Endothelial cell of umbilical vein (primary cell): ENCODE measurements around the gene UCN3. TPM values are rescaled to one million over a fixed set of nuclear protein-coding genes. Genes with fewer than 3 reads are reported as not detected.

ENCODE experiments used
- BruUV-seq: library from RNA; stranded (reverse); fragments of 400-500 nt; replicated peaks from 2 replicates; lab custom pipeline; 2021; lab: Mats Ljungman, UMichigan
- CTCF ChIA-PET: fragments of 300-600, 350-600 bp; sonication (Branson Sonifier 250); formaldehyde crosslinking; loops from one replicate; lab custom pipeline; 2021; ENCODE audit warnings: antibody characterized with exemption, inconsistent platforms; lab: Charles Lee
- POLR2A ChIA-PET: fragments of 300-600, 350-600 bp; sonication (Branson Sonifier 250); formaldehyde crosslinking; loops from one replicate; lab custom pipeline; 2021; ENCODE audit warnings: antibody characterized with exemption, inconsistent platforms; lab: Charles Lee
- DNase-seq: peaks from one replicate; pipeline ENCODE4 v3.0.0-alpha.2; 2011; ENCODE audit warnings: low read depth, low spot score
- FAIRE-seq: peaks from 2 replicates; lab custom pipeline; 2011; peaks lifted over from hg19 to GRCh38; lab: Jason Lieb, UNC
- H2AFZ ChIP-seq: 2 replicates; pipeline ENCODE4 v1.6.0; 2012; ENCODE audit warnings: low read depth, low read length, control low read depth, inconsistent platforms
- H3K27ac ChIP-seq: 2 replicates; pipeline ENCODE4 v1.5.1; 2011; ENCODE audit warnings: low read depth, mild to moderate bottlenecking, control low read depth, low read length, moderate library complexity; ENCODE audit not compliant: insufficient read depth
- H3K27me3 ChIP-seq, 2 experiments: 2 replicates each; pipeline versions ENCODE4 v1.6.0 to v1.6.1; 2011; ENCODE audit warnings: low read length in 2 of 2, mixed read lengths in 1 of 2; ENCODE audit not compliant: control insufficient read depth in 2 of 2, insufficient read depth in 2 of 2
- H3K36me3 ChIP-seq, 2 experiments: 2 replicates in 1 of 2; 3 replicates in 1 of 2; pipeline ENCODE4 v1.5.1; 2011; ENCODE audit warnings: low read length in 2 of 2, mild to moderate bottlenecking in 1 of 2, moderate library complexity in 1 of 2; ENCODE audit not compliant: control insufficient read depth in 2 of 2, insufficient read depth in 2 of 2; ENCODE audit errors: extremely low read depth in 1 of 2
- H3K4me1 ChIP-seq: 3 replicates; pipeline ENCODE4 v1.5.1; 2011; ENCODE audit warnings: mild to moderate bottlenecking, low read length; ENCODE audit not compliant: control insufficient read depth, insufficient read depth; ENCODE audit errors: extremely low read depth
- H3K4me2 ChIP-seq: 2 replicates; pipeline ENCODE4 v1.6.1; 2011; ENCODE audit warnings: low read length, control low read depth, mixed read lengths; ENCODE audit not compliant: insufficient read depth
- H3K4me3 ChIP-seq, 3 experiments: fragments of 200-600 bp in 1 of 3; sonication (generic), shearing (Covaris generic) in 1 of 3; replicated peaks in 1 of 3; 2 replicates each; pipeline ENCODE4 v1.5.1; 2011 to 2016; ENCODE audit warnings: control low read depth in 3 of 3, low read length in 3 of 3, mild to moderate bottlenecking in 2 of 3, inconsistent platforms in 1 of 3, low read depth in 1 of 3, moderate library complexity in 1 of 3; ENCODE audit not compliant: insufficient read depth in 1 of 3
- H3K79me2 ChIP-seq: 2 replicates; pipeline ENCODE4 v1.6.0; 2012; ENCODE audit warnings: low read length, inconsistent platforms; ENCODE audit not compliant: control insufficient read depth, insufficient read depth
- H3K9ac ChIP-seq: replicated peaks from 2 replicates; pipeline ENCODE3; 2011; ENCODE audit warnings: low read length, control low read depth; ENCODE audit not compliant: insufficient read depth; ENCODE audit errors: extremely low read depth
- H3K9me1 ChIP-seq: replicated peaks from 3 replicates; pipeline ENCODE4 v1.6.0; 2011; ENCODE audit warnings: mild to moderate bottlenecking, low read length; ENCODE audit not compliant: control insufficient read depth, insufficient read depth; ENCODE audit errors: extremely low read depth
- H3K9me3 ChIP-seq: replicated peaks from 2 replicates; pipeline ENCODE4 v1.5.1; 2012; ENCODE audit warnings: low read length, inconsistent platforms; ENCODE audit not compliant: control insufficient read depth, insufficient read depth
- H4K20me1 ChIP-seq: replicated peaks from 2 replicates; pipeline ENCODE3; 2011; ENCODE audit warnings: mild to moderate bottlenecking, low read length; ENCODE audit not compliant: control insufficient read depth, insufficient read depth; ENCODE audit errors: extremely low read depth
- EZH2 ChIP-seq: IDR thresholded peaks from 2 replicates; pipeline ENCODE4 v1.6.1; 2012; ENCODE audit warnings: borderline replicate concordance, low read depth, mild to moderate bottlenecking, moderate library complexity, low read length, inconsistent platforms; ENCODE audit not compliant: severe bottlenecking
- FOS ChIP-seq: IDR thresholded peaks from 2 replicates; pipeline ENCODE4 v1.6.1; 2011; ENCODE audit warnings: mild to moderate bottlenecking, low read length, moderate library complexity, borderline replicate concordance; ENCODE audit not compliant: insufficient read depth
- GATA2 ChIP-seq: IDR thresholded peaks from 2 replicates; pipeline ENCODE4 v1.7.0; 2011; ENCODE audit warnings: low read depth, mild to moderate bottlenecking, moderate library complexity, mixed read lengths, low read length; ENCODE audit not compliant: insufficient read length, insufficient read depth
- JUN ChIP-seq: IDR thresholded peaks from 2 replicates; pipeline ENCODE4 v1.6.1; 2011; ENCODE audit warnings: borderline replicate concordance, low read depth; ENCODE audit not compliant: insufficient read length, insufficient read depth
- MAX ChIP-seq: IDR thresholded peaks from 2 replicates; pipeline ENCODE4 v1.6.1; 2011; ENCODE audit not compliant: insufficient read depth, insufficient read length
- MYC ChIP-seq: IDR thresholded peaks from one replicate; pipeline ENCODE4 v1.6.1; 2011; ENCODE audit warnings: mild to moderate bottlenecking, low read depth, low read length
- POLR2A ChIP-seq: IDR thresholded peaks from 2 replicates; pipeline ENCODE4 v1.6.1; 2012; ENCODE audit warnings: low read depth, mild to moderate bottlenecking, control low read depth, low read length
- POLR2AphosphoS5 ChIP-seq: IDR thresholded peaks from 2 replicates; pipeline ENCODE4 v1.6.1; 2012; ENCODE audit warnings: low read depth, mild to moderate bottlenecking, control low read depth, low read length, moderate library complexity; ENCODE audit not compliant: insufficient read depth
- dilution Hi-C: fragments of 300-500 bp; cut with MboI; formaldehyde crosslinking; loops from one replicate; pipeline ENCODE4 v1.15.0; 2019; ENCODE audit warnings: low sequenced_read_pairs; ENCODE audit not compliant: extremely low pct_ligation_motif_present
- intact Hi-C: fragments of 100-400 bp; cut with micrococcal nuclease; formaldehyde crosslinking; loops from one replicate; pipeline ENCODE4 v1.10.0; 2022
- polyA plus RNA-seq, 4 experiments: library from polyadenylated mRNA; depleted of rRNA in 3 of 4; stranded (reverse) in 3 of 4; unstranded in 1 of 4; fragments of >200 nt; gene quantifications; 2 replicates each; pipeline versions ENCODE4 v1.2.1 to v1.2.3, GENCODE V29; 2011 to 2012; ENCODE audit warnings: missing spikeins in 1 of 4
- total RNA-seq: library from RNA; stranded (reverse); gene quantifications from 2 replicates; pipeline ENCODE4 v1.2.3, GENCODE V29; 2021
- TF ChIP-seq, protein P1 (sequence below), 2 donors: IDR thresholded peaks; 1 replicate in 1 of 2; 2 replicates in 1 of 2; pipeline ENCODE4 v1.5.1; 2011; ENCODE audit warnings: low read length in 2 of 2, mild to moderate bottlenecking in 2 of 2, moderate library complexity in 2 of 2, control low read depth in 1 of 2, inconsistent platforms in 1 of 2, low read depth in 1 of 2; ENCODE audit not compliant: insufficient read depth in 1 of 2; ENCODE audit errors: extremely low read depth in 1 of 2

The UCN3 gene
- total and polyA plus RNA-seq, 2 donors (not counting 3 experiments of a cell fraction or from before 2014, with no cell fraction given): not detected

DNA sequence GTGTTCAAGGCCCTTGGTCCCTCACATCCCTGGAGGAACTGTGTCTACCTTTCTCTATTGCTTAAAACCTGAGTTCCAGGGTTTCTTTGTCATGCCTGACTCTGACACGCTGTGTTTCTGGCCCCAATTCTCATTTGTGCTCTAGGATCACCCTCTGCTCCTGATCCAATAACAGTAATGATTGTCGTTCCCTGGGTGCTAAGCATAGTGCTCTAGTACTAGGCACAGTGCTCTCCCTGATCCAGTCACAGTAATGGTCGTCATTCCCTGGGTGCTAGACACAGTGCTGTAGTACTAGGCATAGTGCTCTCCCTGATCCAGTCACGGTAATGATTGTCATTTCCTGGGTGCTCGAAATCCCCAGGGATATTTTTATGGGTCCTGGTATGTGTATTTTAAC is 46.6 kb upstream of the UCN3 start:
- Histone ChIP-seq H3K27ac (no peak overlapping the region), H4K20me1 (no peaks in the 10 kb centered on the region), H2AFZ (no peak overlapping the region), H3K9ac (no peak overlapping the region), H3K9me3 (no peaks in the 10 kb centered on the region), H3K9me1 (no peaks in the 10 kb centered on the region), H3K4me3 (no peak overlapping the region), H3K27me3 (no peaks in the 10 kb centered on the region), H3K4me2 (no peak overlapping the region), H3K79me2 (no peaks in the 10 kb centered on the region), H3K4me1 (peaks cover 3% of the 10 kb centered on the region), H3K36me3 (no peaks in the 10 kb centered on the region)
- no peak for FAIRE-seq
- BruUV-seq: TSS peak; percentile 24
- intact Hi-C loops: no loop called here
- ChIA-PET CTCF (interaction anchor here (1.0 kb wide), 1 partner anchor 17 kb away, joined by 4 read pairs; no protein-coding TSS in a partner anchor), POLR2A (no interaction called here)
- dilution Hi-C loops: no loop called here
- TF ChIP-seq JUN (no peak), POLR2AphosphoS5 (no peak)
- no peak for DNase-seq

DNA sequence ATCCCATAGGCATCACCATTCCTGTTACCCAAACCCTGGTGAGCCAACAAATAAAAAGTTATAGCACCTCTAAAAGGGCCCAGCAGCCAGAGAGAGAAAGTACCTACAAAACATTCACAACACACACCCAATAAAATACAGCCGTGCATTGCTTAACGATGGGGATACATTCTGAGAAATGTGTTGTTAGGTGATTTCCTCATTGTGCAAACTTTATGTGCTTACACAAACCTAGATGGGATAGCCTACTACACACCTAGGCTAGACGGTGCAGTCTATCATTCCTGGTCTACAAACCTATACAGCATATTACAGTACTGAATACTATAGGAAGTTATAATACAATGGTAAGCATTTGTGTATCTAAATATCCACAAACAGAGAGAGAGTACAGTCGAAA is 44.9 kb upstream of the UCN3 start:
- no peak for FAIRE-seq
- ChIA-PET POLR2A (no interaction called here), CTCF (no interaction called here)
- no peak overlapping the region for H3K4me3 ChIP-seq
- no TSS peak for BruUV-seq
- H3K27me3 ChIP-seq: no peaks in the 10 kb centered on the region
- H3K79me2 ChIP-seq: no peaks in the 10 kb centered on the region
- no peak for TF ChIP-seq EZH2
- TF ChIP-seq POLR2AphosphoS5: no peak
- TF ChIP-seq JUN: no peak
- no peak for TF ChIP-seq POLR2A
- no peak for TF ChIP-seq MYC
- TF ChIP-seq, protein P1, sequence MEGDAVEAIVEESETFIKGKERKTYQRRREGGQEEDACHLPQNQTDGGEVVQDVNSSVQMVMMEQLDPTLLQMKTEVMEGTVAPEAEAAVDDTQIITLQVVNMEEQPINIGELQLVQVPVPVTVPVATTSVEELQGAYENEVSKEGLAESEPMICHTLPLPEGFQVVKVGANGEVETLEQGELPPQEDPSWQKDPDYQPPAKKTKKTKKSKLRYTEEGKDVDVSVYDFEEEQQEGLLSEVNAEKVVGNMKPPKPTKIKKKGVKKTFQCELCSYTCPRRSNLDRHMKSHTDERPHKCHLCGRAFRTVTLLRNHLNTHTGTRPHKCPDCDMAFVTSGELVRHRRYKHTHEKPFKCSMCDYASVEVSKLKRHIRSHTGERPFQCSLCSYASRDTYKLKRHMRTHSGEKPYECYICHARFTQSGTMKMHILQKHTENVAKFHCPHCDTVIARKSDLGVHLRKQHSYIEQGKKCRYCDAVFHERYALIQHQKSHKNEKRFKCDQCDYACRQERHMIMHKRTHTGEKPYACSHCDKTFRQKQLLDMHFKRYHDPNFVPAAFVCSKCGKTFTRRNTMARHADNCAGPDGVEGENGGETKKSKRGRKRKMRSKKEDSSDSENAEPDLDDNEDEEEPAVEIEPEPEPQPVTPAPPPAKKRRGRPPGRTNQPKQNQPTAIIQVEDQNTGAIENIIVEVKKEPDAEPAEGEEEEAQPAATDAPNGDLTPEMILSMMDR (IDR thresholded peaks at IDR 0.05; ENCODE audit: extremely low read depth in 1 of 2, insufficient read depth in 1 of 2, low read depth in 1 of 2, low read length in 2 of 2): no peak
- no peak for TF ChIP-seq MAX
- TF ChIP-seq FOS: no peak
- no peak for TF ChIP-seq GATA2
- H3K27ac ChIP-seq: no peak overlapping the region
- H3K36me3 ChIP-seq: no peaks in the 10 kb centered on the region
- H3K9ac ChIP-seq: no peak overlapping the region
- no peaks in the 10 kb centered on the region for H3K9me3 ChIP-seq
- peaks cover 3% of the 10 kb centered on the region for H3K4me1 ChIP-seq
- dilution Hi-C loops (no loop called here), intact Hi-C loops (no loop called here)
- no peak for DNase-seq
- H3K9me1 ChIP-seq: no peaks in the 10 kb centered on the region
- H3K4me2 ChIP-seq: no peak overlapping the region
- H4K20me1 ChIP-seq: no peaks in the 10 kb centered on the region
- no peak overlapping the region for H2AFZ ChIP-seq
